ENCODE data around the gene QSOX1.

- no peak for TF ChIP-seq POLR2A (IDR thresholded peaks at IDR 0.05; ENCODE audit: low read depth, low read length)
- TF ChIP-seq TAF1 (IDR thresholded peaks at IDR 0.05; ENCODE audit: low read depth, low read length) = no peak
These were observed 27.4 kb downstream of the QSOX1 start for GRCh38 chr1:180181996-180182642.
